K562 (cell line): ENCODE data around the gene HLCS. TPM values are rescaled to one million over a fixed set of nuclear protein-coding genes. Genes with fewer than 3 reads are reported as not detected.

Source experiments
- ATAC-seq: fragments of 200-7000 bp; cut with Tn5 transposase; 3 replicates; pipeline ENCODE4 v1.9.1; 2020; ENCODE audit warnings: moderate library complexity
- BruUV-seq: library from RNA; stranded (reverse); fragments of 400-500 nt; replicated peaks from 2 replicates; lab custom pipeline; 2021; lab: Mats Ljungman, UMichigan
- CTCF ChIA-PET: fragments of 300-600 bp; formaldehyde crosslinking; extraction: SDS; loops from one replicate; lab custom pipeline; 2021; ENCODE audit warnings: low intra/inter-chr PET ratio; lab: Yijun Ruan, JAX
- POLR2A ChIA-PET: fragments of 300-600, 350-650 bp; sonication (Branson Sonifier 250); formaldehyde crosslinking; extraction: SDS; loops from one replicate; lab custom pipeline; 2021; ENCODE audit warnings: antibody characterized with exemption, inconsistent platforms; lab: Yijun Ruan, JAX
- DNase-seq, 4 experiments: peaks; one replicate each; pipeline versions ENCODE4 v3.0.0 to v3.0.0-alpha.2; 2011 to 2018; ENCODE audit warnings: low spot score in 3 of 4, mixed read lengths in 3 of 4; ENCODE audit errors: extremely low read depth in 1 of 4
- FAIRE-seq: peaks from 2 replicates; lab custom pipeline; 2011; peaks lifted over from hg19 to GRCh38; lab: Jason Lieb, UNC
- H2AFZ ChIP-seq: 2 replicates; pipeline ENCODE4 v1.6.0; 2011; ENCODE audit warnings: low read depth, low read length, control low read depth, inconsistent platforms
- H3K27ac ChIP-seq: fragments of 200-600 bp; 3 replicates; pipeline ENCODE4 v1.8.0; 2011; ENCODE audit warnings: low read depth, mild to moderate bottlenecking, control low read depth, inconsistent platforms, low read length, moderate library complexity, mixed read lengths; ENCODE audit errors: extremely low read depth
- H3K27me3 ChIP-seq, 2 experiments: fragments of 300-600 bp in 1 of 2; 2 replicates in 1 of 2; 3 replicates in 1 of 2; pipeline versions ENCODE4 v1.6.0 to v1.8.0; 2011; ENCODE audit warnings: inconsistent platforms in 2 of 2, low read length in 2 of 2, mild to moderate bottlenecking in 1 of 2, mixed read lengths in 1 of 2, moderate library complexity in 1 of 2; ENCODE audit not compliant: control insufficient read depth in 2 of 2, insufficient read depth in 2 of 2
- H3K36me3 ChIP-seq: fragments of 300-600 bp; 3 replicates; pipeline ENCODE4 v1.8.0; 2011; ENCODE audit warnings: mild to moderate bottlenecking, low read length, inconsistent platforms; ENCODE audit not compliant: control insufficient read depth, insufficient read depth
- H3K4me1 ChIP-seq, 2 experiments: fragments of 200-600 bp in 1 of 2; replicated peaks in 1 of 2; 2 replicates in 1 of 2; 3 replicates in 1 of 2; pipeline versions ENCODE4 v1.5.1 to v1.8.0; 2011; ENCODE audit warnings: inconsistent platforms in 2 of 2, low read length in 2 of 2, mild to moderate bottlenecking in 1 of 2, mixed read lengths in 1 of 2, moderate library complexity in 1 of 2; ENCODE audit not compliant: control insufficient read depth in 2 of 2, insufficient read depth in 2 of 2
- H3K4me2 ChIP-seq: 2 replicates; pipeline ENCODE4 v1.6.1; 2011; ENCODE audit warnings: low read length, control low read depth, inconsistent platforms, mixed read lengths; ENCODE audit not compliant: insufficient read depth
- H3K4me3 ChIP-seq: fragments of 200-600 bp; sonication (generic), shearing (Covaris generic); 2 replicates; pipeline ENCODE4 v1.5.1; 2016; ENCODE audit warnings: control low read depth, inconsistent platforms
- H3K79me2 ChIP-seq: fragments of 200-600 bp; 3 replicates; pipeline ENCODE4 v1.8.0; 2011; ENCODE audit warnings: low read length, inconsistent platforms; ENCODE audit not compliant: control insufficient read depth, insufficient read depth
- H3K9ac ChIP-seq, 2 experiments: 2 replicates each; pipeline versions ENCODE4 v1.6.0 to v1.6.1; 2011; ENCODE audit warnings: low read depth in 2 of 2, low read length in 2 of 2, control low read depth in 1 of 2, inconsistent platforms in 1 of 2, mild to moderate bottlenecking in 1 of 2, mixed read lengths in 1 of 2; ENCODE audit not compliant: insufficient read depth in 1 of 2
- H3K9me1 ChIP-seq: one replicate; pipeline ENCODE4 v1.6.0; 2011; ENCODE audit warnings: inconsistent platforms, mild to moderate bottlenecking, low read length, moderate library complexity; ENCODE audit not compliant: control insufficient read depth, insufficient read depth
- H3K9me3 ChIP-seq: replicated peaks from 2 replicates; pipeline ENCODE4 v1.5.1; 2011; ENCODE audit warnings: low read depth, low read length, inconsistent platforms; ENCODE audit not compliant: control insufficient read depth, insufficient read depth
- H4K20me1 ChIP-seq: replicated peaks from 2 replicates; pipeline ENCODE4 v1.6.1; 2011; ENCODE audit warnings: low read length, inconsistent platforms, mixed read lengths; ENCODE audit not compliant: control insufficient read depth, insufficient read depth
- BCOR ChIP-seq: fragments of 450-650 bp; IDR thresholded peaks from 2 replicates; pipeline ENCODE4 v1.6.1; 2016
- FOXP1 ChIP-seq: sonication (generic); formaldehyde crosslinking; IDR thresholded peaks from 2 replicates; pipeline ENCODE4 v1.8.0; 2022; ENCODE audit warnings: mild to moderate bottlenecking, missing genetic modification reagents
- JUND ChIP-seq, 2 experiments: IDR thresholded peaks; 2 replicates in 1 of 2; 3 replicates in 1 of 2; pipeline ENCODE4 v1.6.1; 2011; ENCODE audit warnings: borderline replicate concordance in 2 of 2, low read depth in 2 of 2, low read length in 2 of 2, improper control_type of control experiment in 1 of 2, missing biosample characterization in 1 of 2, missing genetic modification characterization in 1 of 2, missing genetic modification reagents in 1 of 2
- PREB ChIP-seq: sonication (generic); formaldehyde crosslinking; IDR thresholded peaks from 2 replicates; pipeline ENCODE4 v1.8.1; 2023; ENCODE audit warnings: mild to moderate bottlenecking, missing genetic modification reagents
- TBP ChIP-seq: optimal IDR thresholded peaks from 2 replicates; pipeline ENCODE3; 2011; ENCODE audit warnings: low read depth, low read length, improper control_type of control experiment
- ZFP30 ChIP-seq: fragments of 250-450 bp; sonication (Bioruptor Pico); IDR thresholded peaks from 2 replicates; pipeline ENCODE4 v1.8.0; 2022; ENCODE audit warnings: moderate library complexity, mild to moderate bottlenecking, inconsistent platforms, borderline replicate concordance
- WGBS: fragments of 100-300 bp; shearing (Covaris generic); methylation state at CpG from one replicate; pipeline ENCODE4 v1.1.6; 2016; ENCODE audit warnings: low coverage, mixed read lengths; ENCODE audit not compliant: insufficient coverage; ENCODE audit errors: missing lambda C conversion rate; 5-methylcytosine and 5-hydroxymethylcytosine counted together
- in situ Hi-C: fragments of 300-500 bp; cut with MboI; formaldehyde crosslinking; loops from 4 replicates; pipeline ENCODE4 v1.15.0; 2018; ENCODE audit warnings: inconsistent platforms, mixed read lengths
- intact Hi-C: fragments of 100-400 bp; cut with micrococcal nuclease; formaldehyde crosslinking; loops from 2 replicates; pipeline ENCODE4 v1.14.2; 2022
- polyA plus RNA-seq, 8 experiments: library from polyadenylated mRNA; depleted of rRNA in 4 of 8; stranded (reverse) in 5 of 8; unstranded in 3 of 8; fragments of >200 nt; fragmentation: Nextera tagmentation in 2 of 8; fragmentation: Illumina TruSeq in 1 of 8; extraction: Ambion mirVana in 2 of 8; extraction: Trizol in 1 of 8; gene quantifications; 2 replicates each; pipeline versions ENCODE4 v1.2.1 to v1.2.3, GENCODE V29; 2011 to 2014; ENCODE audit warnings: inconsistent platforms in 1 of 8, missing spikeins in 1 of 8
- total RNA-seq, 7 experiments: library from RNA; depleted of rRNA in 6 of 7; stranded (reverse); fragments of >200 nt in 6 of 7; fragmentation: Illumina TruSeq in 2 of 7; extraction: Trizol in 2 of 7; gene quantifications; 2 replicates each; pipeline versions ENCODE4 v1.2.1 to v1.2.3, GENCODE V29; 2011 to 2021; ENCODE audit warnings: low replicate concordance in 1 of 7
- TF ChIP-seq, protein P1 (sequence below), 2 experiments: fragments of 450-650 bp in 1 of 2; sonication (generic) in 1 of 2; formaldehyde crosslinking in 1 of 2; IDR thresholded peaks in 1 of 2; conservative IDR thresholded peaks in 1 of 2; 2 replicates each; pipeline versions ENCODE4 v1.6.1 to v1.8.1; 2016 to 2023; ENCODE audit warnings: mild to moderate bottlenecking in 2 of 2, moderate library complexity in 2 of 2, inconsistent platforms in 1 of 2, missing genetic modification reagents in 1 of 2

HLCS gene
- total and polyA plus RNA-seq, 9 of the 15 experiments (the other 6 are each of a cell fraction or from before 2014, with no cell fraction given), result 3.0 to 21.5 (median 17.1) TPM

DNA sequence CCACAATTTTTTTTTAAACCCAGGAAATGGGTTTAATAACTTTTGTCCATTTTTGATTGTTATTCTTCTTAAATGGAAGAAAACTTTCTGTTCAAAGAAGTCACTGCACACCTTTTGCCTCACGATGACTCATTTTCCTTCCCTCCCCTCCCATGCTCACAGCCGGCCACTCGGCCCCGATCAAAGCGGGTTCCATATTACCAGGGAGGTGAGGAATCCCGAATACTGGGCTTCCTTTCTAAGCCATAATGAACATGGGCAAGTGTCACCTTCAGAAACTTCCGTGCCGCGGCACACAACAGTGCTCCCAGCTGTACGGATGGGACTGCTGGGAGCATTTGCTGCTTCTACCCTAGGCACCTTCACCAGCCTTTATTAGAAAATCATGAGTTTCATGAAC, 121.4 kb downstream of the HLCS start:
- POLR2A ChIA-PET, result interaction anchor here (0.7 to 1.4 kb wide), 2 partner anchors 12 to 798 kb away, joined by 3 to 4 read pairs; no protein-coding TSS in a partner anchor
- Histone ChIP-seq H3K9ac (no peak overlapping the region), H3K9me1 (no peaks in the 10 kb centered on the region), H4K20me1 (no peaks in the 10 kb centered on the region), H3K27ac (no peak overlapping the region), H3K4me3 (no peak overlapping the region), H3K4me2 (no peak overlapping the region), H3K79me2 (no peaks in the 10 kb centered on the region), H3K9me3 (no peaks in the 10 kb centered on the region), H3K36me3 (no peaks in the 10 kb centered on the region), H3K4me1 (no peaks in the 10 kb centered on the region), H3K27me3 (no peaks in the 10 kb centered on the region), H2AFZ (no peak overlapping the region)
- DNase-seq (no peak), ATAC-seq (no peak), FAIRE-seq (no peak)
- in situ Hi-C loops, result no loop called here
- 67% methylated on average over 10 of the region's 10 CpGs for WGBS
- CTCF ChIA-PET, result no interaction called here
- TF ChIP-seq FOXP1, result no peak
- TF ChIP-seq, protein P1, sequence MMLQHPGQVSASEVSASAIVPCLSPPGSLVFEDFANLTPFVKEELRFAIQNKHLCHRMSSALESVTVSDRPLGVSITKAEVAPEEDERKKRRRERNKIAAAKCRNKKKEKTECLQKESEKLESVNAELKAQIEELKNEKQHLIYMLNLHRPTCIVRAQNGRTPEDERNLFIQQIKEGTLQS (IDR thresholded peaks at IDR 0.05), result peak; percentile 17; the same call in 1 of the 2 replicates
- TF ChIP-seq, protein P1 (CRISPR knock-in tag; conservative IDR thresholded peaks at IDR 0.05), result no peak
- no peak for TF ChIP-seq TBP
- TF ChIP-seq PREB (CRISPR knock-in tag), result no peak
- no peak for TF ChIP-seq BCOR
- TF ChIP-seq JUND (IDR thresholded peaks at IDR 0.05; ENCODE audit: borderline replicate concordance, low read depth, low read length), result peak; percentile 30; the same call in 1 of the 2 replicates
- TF ChIP-seq JUND (tag; IDR thresholded peaks at IDR 0.05; ENCODE audit: borderline replicate concordance, low read depth, low read length), result no peak
- TF ChIP-seq ZFP30, result no peak
- intact Hi-C loops, result no loop called here
- BruUV-seq, result no TSS peak
